Ishikawa (cell line): ENCODE data around the gene NRXN3.

Experiments used
- CEBPB ChIP-seq: IDR thresholded peaks from 2 replicates; pipeline ENCODE4 v1.6.1; 2012
- CREB1 ChIP-seq: IDR thresholded peaks from 2 replicates; pipeline ENCODE4 v1.6.1; 2012; ENCODE audit warnings: low read depth
- EGR1 ChIP-seq: IDR thresholded peaks from 2 replicates; pipeline ENCODE4 v1.6.1; 2012
- EP300 ChIP-seq: IDR thresholded peaks from 2 replicates; pipeline ENCODE4 v1.6.1; 2012; ENCODE audit warnings: borderline replicate concordance
- FOXM1 ChIP-seq: IDR thresholded peaks from 2 replicates; pipeline ENCODE4 v1.6.1; 2012; ENCODE audit warnings: low read depth, borderline replicate concordance
- MAX ChIP-seq: IDR thresholded peaks from 2 replicates; pipeline ENCODE4 v1.6.1; 2012
- NFIC ChIP-seq: IDR thresholded peaks from 2 replicates; pipeline ENCODE4 v1.6.1; 2012
- RAD21 ChIP-seq: IDR thresholded peaks from 2 replicates; pipeline ENCODE4 v1.6.1; 2012; ENCODE audit warnings: low read depth
- REST ChIP-seq: IDR thresholded peaks from 2 replicates; pipeline ENCODE4 v1.6.1; 2012; ENCODE audit warnings: low read depth, mild to moderate bottlenecking
- TAF1 ChIP-seq: IDR thresholded peaks from 2 replicates; pipeline ENCODE4 v1.6.1; 2012; ENCODE audit warnings: low read depth, mild to moderate bottlenecking
- TCF12 ChIP-seq: IDR thresholded peaks from 2 replicates; pipeline ENCODE4 v1.6.1; 2012; ENCODE audit warnings: low read depth
- TEAD4 ChIP-seq: IDR thresholded peaks from 2 replicates; pipeline ENCODE4 v1.6.1; 2012
- USF1 ChIP-seq: IDR thresholded peaks from 2 replicates; pipeline ENCODE4 v1.6.1; 2012
- YY1 ChIP-seq: IDR thresholded peaks from 2 replicates; pipeline ENCODE4 v1.6.1; 2012; ENCODE audit warnings: low read depth
- ZBTB7A ChIP-seq: IDR thresholded peaks from 2 replicates; pipeline ENCODE4 v1.6.1; 2012; ENCODE audit warnings: low read depth

Gene NRXN3

GRCh38 chr14:79325557-79325956 lies 1155.4 kb downstream of the NRXN3 start:
- TF ChIP-seq YY1 (no peak), REST (no peak), FOXM1 (no peak), TAF1 (no peak), USF1 (no peak), CEBPB (no peak), CREB1 (no peak), TEAD4 (no peak), EP300 (no peak), EGR1 (no peak), MAX (no peak), NFIC (no peak), TCF12 (no peak)

- TF ChIP-seq NFIC (no peak), EP300 (no peak), CREB1 (no peak), ZBTB7A (no peak), CEBPB (no peak), TCF12 (no peak), TAF1 (no peak), EGR1 (no peak), FOXM1 (no peak), TEAD4 (no peak), USF1 (no peak), REST (no peak), RAD21 (no peak), YY1 (no peak)
These were observed 1158.7 kb downstream of the NRXN3 start for GRCh38 chr14:79328863-79329262.

- no peak for TF ChIP-seq ZBTB7A
- no peak for TF ChIP-seq EP300
- no peak for TF ChIP-seq EGR1
- TF ChIP-seq FOXM1, result no peak
- TF ChIP-seq YY1, result no peak
- TF ChIP-seq TAF1, result no peak
- no peak for TF ChIP-seq CREB1
These were observed 1161.7 kb downstream of the NRXN3 start for GRCh38 chr14:79331830-79332229.

GRCh38 chr14:79332504-79333197 lies 1162.5 kb downstream of the NRXN3 start:
- no peak for TF ChIP-seq EGR1
- TF ChIP-seq REST, result no peak
- no peak for TF ChIP-seq MAX
- TF ChIP-seq ZBTB7A, result no peak
- no peak for TF ChIP-seq FOXM1
- TF ChIP-seq TCF12, result no peak
- TF ChIP-seq YY1, result no peak
- no peak for TF ChIP-seq RAD21
- TF ChIP-seq TAF1, result no peak
- TF ChIP-seq CEBPB, result no peak
- no peak for TF ChIP-seq CREB1
- TF ChIP-seq EP300, result no peak

GRCh38 chr14:79333198-79333546 lies 1163.0 kb downstream of the NRXN3 start:
- TF ChIP-seq TCF12 (no peak), TAF1 (no peak), TEAD4 (no peak), EP300 (no peak), USF1 (no peak), CREB1 (no peak), RAD21 (no peak), YY1 (no peak), REST (no peak), EGR1 (no peak), CEBPB (no peak), ZBTB7A (no peak), MAX (no peak), NFIC (no peak), FOXM1 (no peak)
